ENCODE data around the gene DIS3L. TPM values are rescaled to one million over a fixed set of nuclear protein-coding genes. Genes with fewer than 3 reads are reported as not detected.

The DIS3L gene
- total and polyA plus RNA-seq, 2 donors (not counting 3 experiments of a cell fraction or from before 2014, with no cell fraction given) = 7.8 to 27.9 TPM

GRCh38 chr15:66288093-66288492 lies 5.3 kb upstream of the DIS3L start:
- no peaks in the 10 kb centered on the region for H3K36me3 ChIP-seq (ENCODE audit: control insufficient read depth in 2 of 2, extremely low read depth in 1 of 2, insufficient read depth in 2 of 2, low read length in 2 of 2)
- no peak for DNase-seq (ENCODE audit: low read depth, low spot score)
- dilution Hi-C loops (cut with MboI; ENCODE audit: extremely low pct_ligation_motif_present, low sequenced_read_pairs) (no loop called here), intact Hi-C loops (cut with micrococcal nuclease) (loop anchor here (10.0 kb wide), 1 partner anchor 373 kb away; no protein-coding TSS in a partner anchor)
- peaks cover 7% of the 10 kb centered on the region for H3K4me1 ChIP-seq (ENCODE audit: control insufficient read depth, extremely low read depth, insufficient read depth, low read length)
- H3K27me3 ChIP-seq (ENCODE audit: control insufficient read depth in 2 of 2, insufficient read depth in 2 of 2, low read length in 2 of 2) = no peaks in the 10 kb centered on the region
- ChIA-PET CTCF (interaction anchor here (0.5 to 2.0 kb wide), 7 partner anchors 9 to 677 kb away, joined by 3 to 16 read pairs (median 4); partner anchors contain the start of gene INTS14), POLR2A (no interaction called here)
- H3K4me3 ChIP-seq (replicated peaks in 1 of 3; ENCODE audit: insufficient read depth in 1 of 3, low read depth in 1 of 3, low read length in 3 of 3) = no peak overlapping the region
- FAIRE-seq = peak; percentile 44
- H3K27ac ChIP-seq (ENCODE audit: insufficient read depth, low read depth, low read length) = no peak overlapping the region
- H4K20me1 ChIP-seq (replicated peaks; ENCODE audit: control insufficient read depth, extremely low read depth, insufficient read depth, low read length) = no peaks in the 10 kb centered on the region
- no peak overlapping the region for H3K9ac ChIP-seq (replicated peaks; ENCODE audit: extremely low read depth, insufficient read depth, low read length)
- no peaks in the 10 kb centered on the region for H3K9me3 ChIP-seq (replicated peaks; ENCODE audit: control insufficient read depth, insufficient read depth, low read length)
- H3K4me2 ChIP-seq (ENCODE audit: insufficient read depth, low read length) = no peak overlapping the region
- BruUV-seq (replicated peaks) = no TSS peak
- no peak for TF ChIP-seq POLR2A (IDR thresholded peaks at IDR 0.05; ENCODE audit: low read depth, low read length)
- TF ChIP-seq FOS (IDR thresholded peaks at IDR 0.05; ENCODE audit: borderline replicate concordance, insufficient read depth, low read length) = no peak
- TF ChIP-seq GATA2 (IDR thresholded peaks at IDR 0.05; ENCODE audit: insufficient read depth, insufficient read length, low read depth, low read length) = no peak
- TF ChIP-seq CTCF (IDR thresholded peaks at IDR 0.05; ENCODE audit: extremely low read depth in 1 of 2, insufficient read depth in 1 of 2, low read depth in 1 of 2, low read length in 2 of 2) = no peak
- no peak for TF ChIP-seq MYC (IDR thresholded peaks at IDR 0.05; ENCODE audit: low read depth, low read length)
- TF ChIP-seq JUN (IDR thresholded peaks at IDR 0.05; ENCODE audit: borderline replicate concordance, insufficient read depth, insufficient read length, low read depth) = no peak
- no peak for TF ChIP-seq POLR2AphosphoS5 (IDR thresholded peaks at IDR 0.05; ENCODE audit: insufficient read depth, low read depth, low read length)
- TF ChIP-seq EZH2 (IDR thresholded peaks at IDR 0.05; ENCODE audit: borderline replicate concordance, low read depth, low read length, severe bottlenecking) = no peak
- no peak for TF ChIP-seq MAX (IDR thresholded peaks at IDR 0.05; ENCODE audit: insufficient read depth, insufficient read length)
- H3K79me2 ChIP-seq (ENCODE audit: control insufficient read depth, insufficient read depth, low read length) = no peaks in the 10 kb centered on the region
- H2AFZ ChIP-seq (ENCODE audit: low read depth, low read length) = no peak overlapping the region
- no peaks in the 10 kb centered on the region for H3K9me1 ChIP-seq (replicated peaks; ENCODE audit: control insufficient read depth, extremely low read depth, insufficient read depth, low read length)
